Measurements from ENCODE around the gene THSD4. TPM values are rescaled to one million over a fixed set of nuclear protein-coding genes. Genes with fewer than 3 reads are reported as not detected.

THSD4 gene
- total RNA-seq, 4 donors from 2014 or later: 39.4 to 232 (median 127) TPM

DNA sequence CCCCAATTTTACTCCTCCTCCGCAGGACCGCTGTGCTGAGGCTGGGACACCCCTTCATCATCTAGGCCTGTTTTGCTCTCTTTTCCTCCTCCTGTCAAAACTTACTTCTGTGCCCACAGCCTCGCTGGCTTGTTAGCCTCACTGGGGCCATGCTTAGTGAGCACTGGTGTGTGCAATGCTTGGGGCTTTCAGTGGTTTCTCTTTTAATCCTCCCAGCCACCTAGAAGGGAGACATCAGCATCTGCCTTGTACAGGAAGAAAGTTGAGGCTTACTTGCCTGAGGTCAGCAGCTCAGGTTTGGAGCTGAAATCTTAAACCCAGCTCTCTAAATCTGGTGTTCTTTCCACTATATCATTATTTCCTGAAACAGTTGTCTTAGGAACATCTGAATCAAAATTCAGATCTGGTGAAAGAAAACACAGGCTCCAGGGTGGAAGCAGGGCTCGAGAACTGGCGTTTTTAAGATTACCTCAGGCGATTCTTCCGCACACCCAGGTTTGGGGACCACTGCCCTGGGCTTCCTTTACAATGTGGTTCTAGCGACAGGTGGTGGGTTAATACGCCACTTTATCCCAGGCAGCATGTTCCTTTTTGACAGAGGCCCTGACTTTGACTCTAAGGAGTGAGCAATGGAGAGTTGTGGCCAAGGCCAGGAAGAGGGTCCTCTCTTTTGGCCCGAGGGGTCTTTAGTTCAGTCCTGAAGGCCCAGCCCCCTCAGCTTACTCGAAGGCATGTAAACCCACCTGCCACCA is 3.8 kb downstream of the THSD4 start:
- Histone ChIP-seq H3K9me3 (no peaks in the 10 kb centered on the region), H3K36me3 (no peaks in the 10 kb centered on the region), H3K27ac (no peak overlapping the region), H3K4me3 (no peak overlapping the region), H3K27me3 (peaks cover 0 to 18% (median 0%) of the 10 kb centered on the region in 4 donors), H3K4me1 (peaks cover 0 to 76% (median 27%) of the 10 kb centered on the region in 3 donors)
- no peak for DNase-seq
- no peak for TF ChIP-seq POLR2A (IDR thresholded peaks at IDR 0.05)
- TF ChIP-seq, protein P1, sequence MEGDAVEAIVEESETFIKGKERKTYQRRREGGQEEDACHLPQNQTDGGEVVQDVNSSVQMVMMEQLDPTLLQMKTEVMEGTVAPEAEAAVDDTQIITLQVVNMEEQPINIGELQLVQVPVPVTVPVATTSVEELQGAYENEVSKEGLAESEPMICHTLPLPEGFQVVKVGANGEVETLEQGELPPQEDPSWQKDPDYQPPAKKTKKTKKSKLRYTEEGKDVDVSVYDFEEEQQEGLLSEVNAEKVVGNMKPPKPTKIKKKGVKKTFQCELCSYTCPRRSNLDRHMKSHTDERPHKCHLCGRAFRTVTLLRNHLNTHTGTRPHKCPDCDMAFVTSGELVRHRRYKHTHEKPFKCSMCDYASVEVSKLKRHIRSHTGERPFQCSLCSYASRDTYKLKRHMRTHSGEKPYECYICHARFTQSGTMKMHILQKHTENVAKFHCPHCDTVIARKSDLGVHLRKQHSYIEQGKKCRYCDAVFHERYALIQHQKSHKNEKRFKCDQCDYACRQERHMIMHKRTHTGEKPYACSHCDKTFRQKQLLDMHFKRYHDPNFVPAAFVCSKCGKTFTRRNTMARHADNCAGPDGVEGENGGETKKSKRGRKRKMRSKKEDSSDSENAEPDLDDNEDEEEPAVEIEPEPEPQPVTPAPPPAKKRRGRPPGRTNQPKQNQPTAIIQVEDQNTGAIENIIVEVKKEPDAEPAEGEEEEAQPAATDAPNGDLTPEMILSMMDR (IDR thresholded peaks at IDR 0.05): no peak
- 85 to 92% methylated on average over 9 to 11 of the region's 11 CpGs for WGBS, 2 donors
- intact Hi-C loops (cut with DNase I): no loop called here

DNA sequence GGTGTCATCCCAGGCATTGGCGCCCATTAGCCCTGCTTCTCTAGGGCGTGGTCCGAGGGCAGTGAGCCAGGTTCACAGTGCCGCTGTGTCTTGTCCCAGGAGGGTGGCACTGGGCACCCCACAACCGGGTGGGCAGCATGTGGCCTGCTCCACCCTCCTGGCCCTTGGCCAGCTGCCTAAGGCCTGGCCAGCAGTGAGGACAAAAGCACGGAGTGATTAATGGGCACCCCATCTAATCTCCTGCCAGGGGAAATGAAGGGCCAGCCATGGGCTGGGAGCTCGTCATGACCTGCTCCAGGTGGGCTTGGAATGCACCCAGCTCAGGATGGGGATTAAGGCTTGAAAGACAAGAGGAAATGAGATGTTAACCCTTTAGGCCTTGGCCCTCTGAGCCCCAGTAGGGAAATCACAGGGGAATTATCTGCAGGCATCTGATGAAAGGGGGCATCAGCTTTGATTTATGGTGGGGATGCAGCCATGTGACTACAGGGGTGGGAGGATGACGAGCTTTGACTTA is 5.2 kb downstream of the THSD4 start:
- Histone ChIP-seq H3K9me3 (no peaks in the 10 kb centered on the region), H3K27ac (peak overlapping the region in 1 of 4 donors; percentile 32), H3K4me3 (no peak overlapping the region), H3K36me3 (no peaks in the 10 kb centered on the region), H3K4me1 (peaks cover 0 to 68% (median 22%) of the 10 kb centered on the region in 3 donors), H3K27me3 (peaks cover 0 to 10% (median 0%) of the 10 kb centered on the region in 4 donors)
- TF ChIP-seq, protein P1 (IDR thresholded peaks at IDR 0.05): no peak
- TF ChIP-seq POLR2A (IDR thresholded peaks at IDR 0.05): no peak
- DNase-seq: no peak
- intact Hi-C loops (cut with DNase I): no loop called here
- 44 to 48% methylated on average over 2 to 4 of the region's 8 CpGs for WGBS, 2 donors

DNA sequence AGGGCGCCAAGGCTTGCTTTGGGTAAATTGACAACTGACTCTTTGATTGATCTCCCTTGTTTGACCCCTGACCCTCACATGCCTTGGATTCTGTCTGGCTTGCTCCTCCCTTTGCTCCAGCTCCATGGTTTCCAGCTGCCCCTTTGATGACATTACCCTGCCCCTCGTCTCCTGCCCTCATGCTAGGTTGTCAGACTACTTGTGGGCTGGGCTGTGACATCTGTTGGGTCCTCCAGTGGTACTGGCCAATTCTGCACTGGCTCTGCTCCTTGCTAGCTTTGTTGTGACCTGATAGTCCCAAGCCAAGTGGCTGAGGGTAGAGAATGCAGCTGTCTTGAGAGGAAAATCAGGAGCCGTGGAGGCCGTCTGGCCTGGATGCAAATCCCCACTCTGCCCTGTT is 6.2 kb downstream of the THSD4 start:
- 22 to 81% methylated on average over 1 to 3 of the region's 4 CpGs for WGBS, 2 donors
- intact Hi-C loops (cut with DNase I): no loop called here
- Histone ChIP-seq H3K4me1 (peaks cover 0 to 60% (median 22%) of the 10 kb centered on the region in 3 donors), H3K4me3 (no peak overlapping the region), H3K9me3 (no peaks in the 10 kb centered on the region), H3K27ac (peak overlapping the region in 1 of 4 donors; percentile 8), H3K27me3 (peaks cover 0 to 2% (median 0%) of the 10 kb centered on the region in 4 donors), H3K36me3 (no peaks in the 10 kb centered on the region)
- TF ChIP-seq, protein P1 (IDR thresholded peaks at IDR 0.05): no peak
- no peak for TF ChIP-seq POLR2A (IDR thresholded peaks at IDR 0.05)
- DNase-seq: no peak

DNA sequence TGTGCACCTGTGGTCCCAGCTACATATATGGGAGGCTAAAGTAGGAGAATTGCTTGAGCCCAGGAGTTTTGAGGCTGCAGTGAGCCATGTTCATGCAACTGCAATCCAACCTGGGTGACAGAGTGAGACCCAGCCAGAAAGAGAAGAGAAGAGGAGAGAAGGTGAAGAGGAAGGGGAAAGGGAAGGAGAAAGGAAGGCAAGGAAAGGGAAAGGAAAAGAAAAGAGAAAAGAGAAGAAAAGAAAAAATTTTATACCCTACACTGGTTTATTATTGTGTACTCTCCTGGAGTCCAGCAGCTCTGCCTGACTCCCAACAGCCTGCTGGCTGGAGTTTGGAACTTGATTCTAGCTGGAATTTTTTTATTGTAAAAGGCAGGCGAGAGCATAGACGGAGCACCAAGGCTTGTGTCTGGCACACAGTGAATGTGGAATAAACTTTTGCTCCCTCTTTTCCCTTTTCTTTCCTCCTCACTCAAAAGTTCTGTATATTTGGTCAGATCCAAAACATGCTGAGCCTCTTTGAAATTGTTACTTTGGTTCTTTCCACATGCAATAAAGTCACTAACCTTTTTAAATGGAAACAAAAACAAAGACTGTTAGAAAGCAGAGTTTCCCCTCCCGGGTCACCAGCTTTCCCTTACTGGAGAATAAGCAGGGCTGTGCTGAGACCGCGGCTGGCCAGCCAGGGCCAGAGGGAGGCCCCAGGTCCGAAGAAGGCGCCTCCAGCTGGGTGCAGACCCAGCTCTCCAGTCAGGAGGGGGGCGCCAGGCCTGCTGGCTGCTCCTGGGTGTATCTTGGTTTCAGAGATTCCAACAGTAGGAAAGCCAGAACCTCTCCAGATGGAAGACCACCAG is 9.9 kb downstream of the THSD4 start:
- WGBS, 2 donors: 23 to 55% methylated on average over 5 of the region's 8 CpGs
- TF ChIP-seq POLR2A (IDR thresholded peaks at IDR 0.05): no peak
- TF ChIP-seq, protein P1 (IDR thresholded peaks at IDR 0.05): no peak
- DNase-seq: no peak
- intact Hi-C loops (cut with DNase I): no loop called here
- Histone ChIP-seq H3K4me3 (peak overlapping the region in 1 of 4 donors; percentile 15), H3K27ac (peak overlapping the region in 3 of 4 donors; percentile 10 to 70 (median 55)), H3K27me3 (no peaks in the 10 kb centered on the region), H3K36me3 (no peaks in the 10 kb centered on the region), H3K9me3 (no peaks in the 10 kb centered on the region), H3K4me1 (peaks cover 0 to 35% (median 29%) of the 10 kb centered on the region in 3 donors)
